H1 (cell line): ENCODE data around the gene DOCK1. TPM values are rescaled to one million over a fixed set of nuclear protein-coding genes. Genes with fewer than 3 reads are reported as not detected.

Experiments used
- CTCF ChIA-PET: fragments of 300-600 bp; sonication (Branson Sonifier 250); formaldehyde crosslinking; loops from one replicate; lab custom pipeline; 2021; ENCODE audit not compliant: partially characterized antibody; lab: Charles Lee
- POLR2A ChIA-PET: fragments of 300-600 bp; sonication (Branson Sonifier 250); formaldehyde crosslinking; loops from one replicate; lab custom pipeline; 2021; ENCODE audit warnings: inconsistent platforms; ENCODE audit not compliant: partially characterized antibody; lab: Charles Lee
- DNase-seq, 2 experiments: peaks; one replicate each; pipeline versions ENCODE4 v3.0.0 to v3.0.0-alpha.2; 2010 to 2022; ENCODE audit warnings: low spot score in 2 of 2, low read depth in 1 of 2, mixed read lengths in 1 of 2
- FAIRE-seq: peaks from 2 replicates; lab custom pipeline; 2011; peaks lifted over from hg19 to GRCh38; lab: Jason Lieb, UNC
- H2AFZ ChIP-seq: 2 replicates; pipeline ENCODE4 v1.8.1; 2012; ENCODE audit warnings: low read length, inconsistent platforms
- H2AK5ac ChIP-seq: 2 replicates; pipeline ENCODE4 v1.6.1; 2013; ENCODE audit warnings: low read depth, low read length
- H2BK120ac ChIP-seq: replicated peaks from 2 replicates; pipeline ENCODE3; 2013; ENCODE audit warnings: low read depth, low read length, inconsistent platforms
- H2BK12ac ChIP-seq: 2 replicates; pipeline ENCODE4 v1.6.1; 2013; ENCODE audit warnings: low read depth, low read length
- H2BK15ac ChIP-seq: 2 replicates; pipeline ENCODE4 v1.6.1; 2013; ENCODE audit warnings: low read length
- H2BK20ac ChIP-seq: 2 replicates; pipeline ENCODE4 v1.6.1; 2013; ENCODE audit warnings: low read length
- H2BK5ac ChIP-seq: 2 replicates; pipeline ENCODE4 v1.6.1; 2013; ENCODE audit warnings: low read depth, low read length
- H3K14ac ChIP-seq: 2 replicates; pipeline ENCODE4 v1.6.1; 2013; ENCODE audit warnings: inconsistent platforms; ENCODE audit not compliant: insufficient read length
- H3K18ac ChIP-seq: 2 replicates; pipeline ENCODE4 v1.6.1; 2013; ENCODE audit warnings: low read length; ENCODE audit errors: extremely low read depth
- H3K23ac ChIP-seq: 2 replicates; pipeline ENCODE4 v1.6.1; 2013; ENCODE audit warnings: inconsistent platforms; ENCODE audit not compliant: insufficient read length
- H3K23me2 ChIP-seq: 2 replicates; pipeline ENCODE4 v1.6.1; 2013; ENCODE audit warnings: low read depth, low read length
- H3K27ac ChIP-seq: 2 replicates; pipeline ENCODE4 v1.6.1; 2011; ENCODE audit warnings: low read depth, low read length, inconsistent platforms
- H3K27me3 ChIP-seq, 4 experiments: replicated peaks in 1 of 4; 1 replicate in 1 of 4; 2 replicates in 3 of 4; pipeline versions ENCODE4 v1.6.1 to v1.8.1; 2011 to 2013; ENCODE audit warnings: low read length in 3 of 4, mild to moderate bottlenecking in 3 of 4, inconsistent platforms in 2 of 4, mixed read lengths in 2 of 4, moderate library complexity in 1 of 4; ENCODE audit not compliant: control insufficient read depth in 3 of 4, insufficient read depth in 3 of 4; ENCODE audit errors: extremely low read depth in 1 of 4
- H3K36me3 ChIP-seq, 4 experiments: 2 replicates each; pipeline versions ENCODE4 v1.6.1 to v1.8.1; 2011 to 2013; ENCODE audit warnings: mild to moderate bottlenecking in 4 of 4, low read length in 3 of 4, moderate library complexity in 2 of 4, control low read depth in 1 of 4, inconsistent platforms in 1 of 4; ENCODE audit not compliant: insufficient read depth in 4 of 4, control insufficient read depth in 2 of 4
- H3K4ac ChIP-seq: replicated peaks from 2 replicates; pipeline ENCODE3; 2013; ENCODE audit warnings: low read length, low read depth, mixed read lengths, inconsistent platforms; ENCODE audit not compliant: insufficient read length
- H3K4me1 ChIP-seq, 4 experiments: replicated peaks in 1 of 4; 1 replicate in 1 of 4; 2 replicates in 3 of 4; pipeline versions ENCODE4 v1.6.1 to v1.8.1; 2011 to 2013; ENCODE audit warnings: low read length in 3 of 4, inconsistent platforms in 2 of 4, mixed read lengths in 1 of 4; ENCODE audit not compliant: insufficient read depth in 4 of 4, control insufficient read depth in 3 of 4
- H3K4me2 ChIP-seq, 2 experiments: 2 replicates each; pipeline versions ENCODE4 v1.6.1 to v1.8.1; 2011 to 2013; ENCODE audit warnings: low read depth in 2 of 2, low read length in 2 of 2, control low read depth in 1 of 2, inconsistent platforms in 1 of 2, mild to moderate bottlenecking in 1 of 2; ENCODE audit not compliant: insufficient read depth in 1 of 2
- H3K4me3 ChIP-seq, 4 experiments: fragments of 200-600, 300-600 bp in 1 of 4; sonication (generic), shearing (Covaris generic), sonication (Bioruptor Twin) in 1 of 4; 2 replicates each; pipeline versions ENCODE4 v1.5.1 to v1.8.1; 2011 to 2016; ENCODE audit warnings: low read length in 4 of 4, low read depth in 3 of 4, control low read depth in 2 of 4, inconsistent platforms in 2 of 4, mild to moderate bottlenecking in 2 of 4, mixed read lengths in 1 of 4, moderate library complexity in 1 of 4; ENCODE audit not compliant: insufficient read depth in 2 of 4; ENCODE audit errors: extremely low read depth in 1 of 4
- H3K56ac ChIP-seq: replicated peaks from 2 replicates; pipeline ENCODE3; 2013; ENCODE audit warnings: low read depth, mild to moderate bottlenecking, mixed read lengths, low read length, inconsistent platforms; ENCODE audit not compliant: insufficient read length
- H3K79me1 ChIP-seq: 2 replicates; pipeline ENCODE4 v1.6.1; 2013; ENCODE audit warnings: low read depth, low read length, control low read depth
- H3K79me2 ChIP-seq, 2 experiments: 2 replicates each; pipeline versions ENCODE4 v1.6.1 to v1.8.1; 2012 to 2013; ENCODE audit warnings: low read length in 2 of 2, mild to moderate bottlenecking in 2 of 2, inconsistent platforms in 1 of 2; ENCODE audit not compliant: insufficient read depth in 2 of 2, control insufficient read depth in 1 of 2
- H3K9ac ChIP-seq, 4 experiments: replicated peaks in 1 of 4; 1 replicate in 1 of 4; 2 replicates in 3 of 4; pipeline versions ENCODE4 v1.6.1 to v1.8.1; 2011 to 2013; ENCODE audit warnings: low read depth in 3 of 4, low read length in 3 of 4, control low read depth in 2 of 4, mild to moderate bottlenecking in 2 of 4, moderate library complexity in 2 of 4, inconsistent platforms in 1 of 4; ENCODE audit errors: extremely low read depth in 1 of 4
- H3K9me3 ChIP-seq, 2 experiments: 2 replicates each; pipeline versions ENCODE4 v1.6.1 to v1.8.1; 2012 to 2013; ENCODE audit warnings: mild to moderate bottlenecking in 2 of 2, moderate library complexity in 2 of 2, control low read depth in 1 of 2, inconsistent platforms in 1 of 2, low read depth in 1 of 2, low read length in 1 of 2, mixed read lengths in 1 of 2; ENCODE audit not compliant: insufficient read depth in 2 of 2
- H4K20me1 ChIP-seq, 2 experiments: replicated peaks in 1 of 2; 2 replicates each; pipeline versions ENCODE3 to v1.8.1; 2011 to 2013; ENCODE audit warnings: inconsistent platforms in 2 of 2, low read length in 2 of 2, mild to moderate bottlenecking in 1 of 2; ENCODE audit not compliant: insufficient read depth in 2 of 2, control insufficient read depth in 1 of 2
- H4K5ac ChIP-seq: 2 replicates; pipeline ENCODE4 v1.6.1; 2013; ENCODE audit warnings: low read length, low read depth, mixed read lengths, inconsistent platforms; ENCODE audit not compliant: insufficient read length
- H4K8ac ChIP-seq: 2 replicates; pipeline ENCODE4 v1.8.0; 2013; ENCODE audit warnings: mild to moderate bottlenecking, moderate library complexity, low read length, inconsistent platforms; ENCODE audit not compliant: insufficient read depth; ENCODE audit errors: extremely low read depth
- H4K91ac ChIP-seq: replicated peaks from 2 replicates; pipeline ENCODE3; 2013; ENCODE audit warnings: low read length, mixed read lengths, inconsistent platforms; ENCODE audit not compliant: insufficient read length
- CBX5 ChIP-seq: fragments of 300-800, 300-1000 bp; sonication (generic); IDR thresholded peaks from 2 replicates; pipeline ENCODE4 v1.7.1; 2016; ENCODE audit warnings: antibody characterized with exemption, low read length, low read depth
- YY1 ChIP-seq: IDR thresholded peaks from 2 replicates; pipeline ENCODE4 v1.6.1; 2011; ENCODE audit warnings: low read depth, mild to moderate bottlenecking, low read length
- WGBS, 2 experiments: shearing (Covaris generic) in 1 of 2; methylation state at CpG; one replicate each; pipeline versions ENCODE4 v1.1.6 to v1.1.7; 2013 to 2015; ENCODE audit warnings: low lambda C conversion rate in 2 of 2, mixed read lengths in 2 of 2, inconsistent platforms in 1 of 2, low coverage in 1 of 2, missing lambda C conversion rate in 1 of 2; ENCODE audit not compliant: insufficient replicate concordance in 2 of 2, insufficient coverage in 1 of 2, insufficient read length in 1 of 2; ENCODE audit errors: extremely low coverage in 1 of 2, missing lambda C conversion rate in 1 of 2; 5-methylcytosine and 5-hydroxymethylcytosine counted together
- polyA plus RNA-seq, 7 experiments: library from polyadenylated mRNA; depleted of rRNA in 3 of 7; stranded (reverse) in 5 of 7; unstranded in 2 of 7; fragments of >200 nt in 5 of 7; fragments of 200-250 nt in 2 of 7; gene quantifications; 1 replicate in 5 of 7; 2 replicates in 1 of 7; 4 replicates in 1 of 7; pipeline versions ENCODE4 v1.2.1 to v1.2.3, GENCODE V29; 2011 to 2013; ENCODE audit warnings: missing spikeins in 2 of 7, mixed read lengths in 2 of 7
- total RNA-seq: library from RNA; stranded (reverse); fragmentation: NEBNext Ultra II Directional; extraction: Animal tissue kit (Norgen Biotek cat#: 25700); gene quantifications from 2 replicates; pipeline ENCODE4 v1.2.1, GENCODE V29; 2021

DOCK1 gene
- total and polyA plus RNA-seq, 2 of the 8 experiments (the other 6 are each of a cell fraction or from before 2014, with no cell fraction given) = 11.6 to 53.0 TPM

DNA sequence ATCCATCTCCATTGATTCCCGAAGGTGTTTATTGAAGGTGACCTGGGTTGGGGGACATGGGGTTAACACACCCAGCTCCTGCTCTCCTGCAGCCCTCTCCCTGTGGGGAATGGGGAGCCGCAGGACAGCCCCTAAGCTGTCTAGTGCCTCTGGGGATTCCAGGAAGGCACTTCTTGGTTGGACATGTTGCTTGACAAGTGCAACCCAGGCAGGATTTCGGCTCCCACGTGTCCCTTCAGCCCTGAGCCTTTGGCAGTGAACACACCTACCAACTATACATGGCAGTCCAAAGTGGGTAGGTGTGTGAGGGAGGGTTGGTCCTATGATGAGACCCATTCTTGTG lies 43.9 kb downstream of the DOCK1 start:
- Histone ChIP-seq H3K4me2 (no peak overlapping the region), H2BK12ac (no peak overlapping the region), H2BK15ac (no peak overlapping the region), H3K27ac (no peak overlapping the region), H3K36me3 (peaks cover 0 to 8% (median 3%) of the 10 kb centered on the region in 4 experiments; a peak in 3 of 8 replicates), H3K23ac (no peak overlapping the region), H3K4ac (no peak overlapping the region), H3K56ac (no peak overlapping the region), H2BK5ac (no peak overlapping the region; the same call in 1 of the 2 replicates), H3K79me1 (peaks cover 11% of the 10 kb centered on the region), H2BK20ac (no peak overlapping the region), H3K23me2 (peaks cover 26% of the 10 kb centered on the region; the same call in 1 of the 2 replicates), H3K18ac (no peak overlapping the region), H3K4me1 (no peaks in the 10 kb centered on the region), H3K4me3 (no peak overlapping the region), H3K79me2 (peaks cover 58 to 90% of the 10 kb centered on the region in 2 experiments), H4K5ac (no peak overlapping the region), H4K91ac (no peak overlapping the region), H4K8ac (no peak overlapping the region), H3K14ac (no peak overlapping the region), H4K20me1 (peaks cover 0 to 9% of the 10 kb centered on the region in 2 experiments), H3K9ac (no peak overlapping the region), H2BK120ac (no peak overlapping the region), H2AK5ac (no peak overlapping the region), H3K27me3 (no peaks in the 10 kb centered on the region), H3K9me3 (peaks cover 14 to 33% of the 10 kb centered on the region in 2 experiments), H2AFZ (no peak overlapping the region)
- no peak for DNase-seq
- WGBS, 2 experiments = 87% methylated on average over 4 of the region's 4 CpGs; no CpG with 5 or more reads in 1 of the 2 experiments
- POLR2A ChIA-PET = no interaction called here
- TF ChIP-seq YY1 = no peak
- no peak for TF ChIP-seq CBX5
- FAIRE-seq = no peak
- CTCF ChIA-PET = no interaction called here
